WERI-Rb-1 (cell line): ENCODE measurements around the gene MRPL54.
"Not testable (repeated sequence)": the region's sequence is repeated elsewhere in the genome, so short reads cannot be mapped to it uniquely, and the experiment has no call there.

ENCODE experiments used
- DNase-seq: peaks from one replicate; pipeline ENCODE4 v3.0.0-alpha.2; 2020
- H3K27ac ChIP-seq: fragments of 250-450 bp; sonication (Bioruptor Pico); 2 replicates; pipeline ENCODE4 v1.5.1; 2020; ENCODE audit warnings: mild to moderate bottlenecking, moderate library complexity
- H3K27me3 ChIP-seq: fragments of 250-450 bp; sonication (Bioruptor Pico); 2 replicates; pipeline ENCODE4 v1.5.1; 2021; ENCODE audit warnings: mild to moderate bottlenecking, low read depth, moderate library complexity; ENCODE audit not compliant: insufficient read depth, severe bottlenecking
- H3K36me3 ChIP-seq: fragments of 250-450 bp; sonication (Bioruptor Pico); 2 replicates; pipeline ENCODE4 v1.5.1; 2020; ENCODE audit warnings: mild to moderate bottlenecking, moderate library complexity
- H3K4me3 ChIP-seq: 2 replicates; pipeline ENCODE4 v1.5.1; 2011; ENCODE audit warnings: low read depth, mild to moderate bottlenecking, control low read depth, low read length
- H3K9me3 ChIP-seq: fragments of 250-450 bp; sonication (Bioruptor Pico); 2 replicates; pipeline ENCODE4 v1.5.1; 2021; ENCODE audit warnings: mild to moderate bottlenecking, moderate library complexity; ENCODE audit not compliant: severe bottlenecking
- CTCF ChIP-seq: IDR thresholded peaks from 2 replicates; pipeline ENCODE4 v1.5.1; 2011; ENCODE audit warnings: low read depth, mild to moderate bottlenecking, control low read depth, inconsistent platforms, low read length

Gene MRPL54

GRCh38 chr19:3814648-3815047 is 52.2 kb downstream of the MRPL54 start:
- H3K4me3 ChIP-seq: no peak overlapping the region
- H3K9me3 ChIP-seq: no peaks in the 10 kb centered on the region
- H3K27me3 ChIP-seq: no peaks in the 10 kb centered on the region
- H3K27ac ChIP-seq: no peak overlapping the region
- DNase-seq: no peak
- no peak for TF ChIP-seq CTCF
- H3K36me3 ChIP-seq: no peaks in the 10 kb centered on the region

- not testable (repeated sequence) for H3K9me3 ChIP-seq, H3K27ac ChIP-seq, DNase-seq, H3K27me3 ChIP-seq, H3K4me3 ChIP-seq, H3K36me3 ChIP-seq
Measured at GRCh38 chr19:3816148-3816547, 53.7 kb downstream of the MRPL54 start.

GRCh38 chr19:3816566-3817218 is 54.2 kb downstream of the MRPL54 start:
- H3K27ac ChIP-seq: no peak overlapping the region; the same call in 1 of the 2 replicates
- no peak overlapping the region for H3K4me3 ChIP-seq
- H3K27me3 ChIP-seq: no peaks in the 10 kb centered on the region
- no peak for DNase-seq
- no peaks in the 10 kb centered on the region for H3K36me3 ChIP-seq
- TF ChIP-seq CTCF: no peak
- no peaks in the 10 kb centered on the region for H3K9me3 ChIP-seq
